Measurements from ENCODE around the gene FEZ2. TPM values are rescaled to one million over a fixed set of nuclear protein-coding genes. Genes with fewer than 3 reads are reported as not detected.

Gene FEZ2, protein sequence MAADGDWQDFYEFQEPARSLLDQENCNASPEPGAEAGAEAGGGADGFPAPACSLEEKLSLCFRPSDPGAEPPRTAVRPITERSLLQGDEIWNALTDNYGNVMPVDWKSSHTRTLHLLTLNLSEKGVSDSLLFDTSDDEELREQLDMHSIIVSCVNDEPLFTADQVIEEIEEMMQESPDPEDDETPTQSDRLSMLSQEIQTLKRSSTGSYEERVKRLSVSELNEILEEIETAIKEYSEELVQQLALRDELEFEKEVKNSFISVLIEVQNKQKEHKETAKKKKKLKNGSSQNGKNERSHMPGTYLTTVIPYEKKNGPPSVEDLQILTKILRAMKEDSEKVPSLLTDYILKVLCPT
- total RNA-seq = 137 and 143 TPM in 2 replicates

GRCh38 chr2:36597532-36598377, at the start of gene FEZ2:
Gene FEZ2, minus strand, starts transcription at chr2:36598168. Its CDS starts 26 bp downstream, at chr2:36598142.

Other genes starting within 250 kb of the FEZ2 start
- 832 and 862 TPM in 2 replicates for gene CRIM1, start 242.4 kb downstream of the FEZ2 start, total RNA-seq
- gene VIT, start 98.5 kb upstream of the FEZ2 start, total RNA-seq = 1.7 and 2.2 TPM in 2 replicates

Data from thoracic aorta endothelial cell (primary cell).